Aorta (tissue), 5 donors: Measurements from ENCODE around the gene AMFR. TPM values are rescaled to one million over a fixed set of nuclear protein-coding genes. Genes with fewer than 3 reads are reported as not detected.

Source experiments
- ATAC-seq: fragments of 200-7000 bp; cut with Tn5 transposase; one replicate; pipeline ENCODE4 v1.9.1; 2022; ENCODE audit warnings: moderate library complexity; ENCODE audit not compliant: low FRiP score
- DNase-seq, 2 donors: peaks; one replicate each; pipeline ENCODE4 v3.0.0-alpha.2; 2020
- H3K27ac ChIP-seq, 2 donors: one replicate each; pipeline ENCODE4 v1.5.1; 2013; ENCODE audit warnings: low read length in 2 of 2, mild to moderate bottlenecking in 2 of 2, moderate library complexity in 2 of 2, control low read depth in 1 of 2, inconsistent platforms in 1 of 2, low read depth in 1 of 2
- H3K27me3 ChIP-seq, 2 donors: one replicate each; pipeline ENCODE4 v1.6.1; 2013; ENCODE audit warnings: control low read depth in 1 of 2, low read length in 1 of 2, mild to moderate bottlenecking in 1 of 2, moderate library complexity in 1 of 2; ENCODE audit not compliant: insufficient read depth in 2 of 2, control insufficient read depth in 1 of 2
- H3K36me3 ChIP-seq, 2 donors: one replicate each; pipeline ENCODE4 v1.6.1; 2013; ENCODE audit warnings: control low read depth in 1 of 2, low read length in 1 of 2, mild to moderate bottlenecking in 1 of 2; ENCODE audit not compliant: insufficient read depth in 2 of 2, control insufficient read depth in 1 of 2
- H3K4me1 ChIP-seq, 2 donors: one replicate each; pipeline ENCODE4 v1.6.1; 2013; ENCODE audit warnings: low read length in 2 of 2, control low read depth in 1 of 2, mild to moderate bottlenecking in 1 of 2, moderate library complexity in 1 of 2; ENCODE audit not compliant: insufficient read depth in 2 of 2, control insufficient read depth in 1 of 2
- H3K4me3 ChIP-seq, 2 donors: one replicate each; pipeline ENCODE4 v1.5.1; 2013; ENCODE audit warnings: low read length in 2 of 2, control low read depth in 1 of 2, mild to moderate bottlenecking in 1 of 2
- H3K9me3 ChIP-seq: one replicate; pipeline ENCODE4 v1.6.1; 2013; ENCODE audit warnings: mild to moderate bottlenecking, low read length; ENCODE audit not compliant: control insufficient read depth
- WGBS, 2 donors: extraction: QIAGEN DNeasy Blood & Tissue Kit; methylation state at CpG; one replicate each; pipeline ENCODE4 v1.1.7; 2013; 5-methylcytosine and 5-hydroxymethylcytosine counted together
- intact Hi-C, 2 donors: fragments of 100-400 bp; cut with DNase I; formaldehyde crosslinking; loops; one replicate each; pipeline versions ENCODE4 v1.14.2 to v1.15.0; 2022
- polyA plus RNA-seq, 2 donors: library from polyadenylated mRNA; stranded (reverse); fragments of 200-250 nt; gene quantifications; one replicate each; pipeline ENCODE4 v1.2.3, GENCODE V29; 2013
- total RNA-seq, 2 donors: library from RNA; stranded (reverse); fragmentation: NEBNext Ultra II Directional; extraction: Animal tissue kit (Norgen Biotek cat#: 25700); gene quantifications; one replicate each; pipeline ENCODE4 v1.2.1, GENCODE V29; 2021
- donor health status: healthy with polysubstance abuse.
- donor health status: Bipolar disorder and iron deficiency.
- donor health status: DM: no; HTN: no; CAD: no.
- donor health status: DM: no; HTN: no; CAD: no.
- donor health status: DM: yes; HTN: yes; CAD: no.

The AMFR gene
- total and polyA plus RNA-seq, 4 donors, result 34.6 to 124 (median 88.8) TPM

GRCh38 chr16:56421313-56421712 is 4.0 kb downstream of the AMFR start:
- Histone ChIP-seq H3K27ac (no peak overlapping the region), H3K9me3 (no peaks in the 10 kb centered on the region), H3K36me3 (no peaks in the 10 kb centered on the region), H3K27me3 (no peaks in the 10 kb centered on the region), H3K4me1 (peaks cover 0 to 16% of the 10 kb centered on the region in 2 donors), H3K4me3 (no peak overlapping the region)
- intact Hi-C loops, result loop anchor here in 1 of 2 donors (10.0 kb wide), 1 partner anchor 227 kb away; the partner anchor contains the start of gene GNAO1
- 81 to 90% methylated on average over 2 of the region's 2 CpGs for WGBS, 2 donors
- DNase-seq (no peak), ATAC-seq (no peak)

DNA sequence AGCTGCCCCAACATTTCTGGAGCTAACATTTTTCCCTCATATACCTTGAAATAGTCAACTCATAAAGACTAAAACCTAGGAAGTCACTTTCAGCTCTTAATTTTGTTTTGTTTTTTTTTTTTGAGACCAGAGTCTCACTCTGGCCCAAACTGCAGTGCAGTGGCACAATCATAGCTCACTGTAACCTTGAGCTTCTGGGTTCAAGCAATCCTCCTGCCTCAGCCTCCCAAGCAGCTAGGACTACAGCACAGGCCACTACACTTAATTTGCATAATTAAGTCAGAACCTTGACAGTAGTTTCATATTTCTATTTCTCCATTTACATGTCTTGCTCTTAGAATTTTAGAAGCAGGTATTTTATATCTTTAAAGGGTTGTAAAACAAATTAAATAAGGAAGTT is 4.7 kb downstream of the AMFR start:
- Histone ChIP-seq H3K4me1 (peaks cover 0 to 16% of the 10 kb centered on the region in 2 donors), H3K27me3 (no peaks in the 10 kb centered on the region), H3K36me3 (no peaks in the 10 kb centered on the region), H3K4me3 (no peak overlapping the region), H3K9me3 (no peaks in the 10 kb centered on the region), H3K27ac (no peak overlapping the region)
- intact Hi-C loops, result loop anchor here in 1 of 2 donors (10.0 kb wide), 1 partner anchor 226 kb away; the partner anchor contains the start of gene GNAO1
- DNase-seq (no peak), ATAC-seq (no peak)

DNA sequence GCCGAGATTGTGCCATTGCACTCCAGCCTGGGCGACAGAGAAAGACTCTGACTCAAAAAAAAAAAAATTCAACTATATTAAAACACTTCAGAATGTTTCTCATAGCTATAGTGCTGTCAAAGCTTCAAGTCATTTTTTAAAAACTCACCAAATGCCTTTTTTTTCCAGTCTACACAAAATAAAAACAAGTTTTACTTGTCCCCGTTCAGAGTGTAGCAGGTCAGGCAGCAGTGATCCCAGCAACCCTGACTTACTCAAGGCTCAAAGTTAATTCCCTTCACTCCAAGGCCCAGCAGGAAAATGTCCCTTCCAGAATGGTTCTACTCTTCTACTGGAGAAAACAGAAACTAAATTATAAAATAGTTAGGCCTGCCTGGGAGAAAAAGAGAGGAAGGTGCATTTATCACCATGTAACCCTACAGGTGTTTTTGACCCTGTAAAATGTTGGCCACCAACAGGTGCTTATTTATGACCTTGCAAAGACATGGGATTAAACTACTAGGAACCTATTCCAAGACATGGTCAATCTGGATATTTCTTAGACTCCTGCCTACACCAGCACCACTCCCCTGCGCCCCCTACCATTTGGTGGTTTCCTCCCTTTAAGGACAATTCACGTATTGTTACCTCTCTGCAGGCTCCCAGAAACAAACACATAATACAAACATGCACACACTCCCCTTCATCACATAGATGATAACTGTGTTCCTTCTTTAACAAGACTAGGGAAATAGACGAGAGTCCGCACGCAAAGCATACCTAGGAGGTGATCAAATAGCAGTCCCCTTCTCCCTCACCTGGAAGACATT is 5.4 kb downstream of the AMFR start:
- intact Hi-C loops, result loop anchor here in 1 of 2 donors (10.0 kb wide), 1 partner anchor 225 kb away; the partner anchor contains the start of gene GNAO1
- no peaks in the 10 kb centered on the region for H3K27me3 ChIP-seq
- no peaks in the 10 kb centered on the region for H3K36me3 ChIP-seq
- H3K4me1 ChIP-seq, result peaks cover 0 to 20% of the 10 kb centered on the region in 2 donors
- DNase-seq, result no peak
- no peak overlapping the region for H3K27ac ChIP-seq
- 70 to 80% methylated on average over 8 of the region's 8 CpGs for WGBS, 2 donors
- no peak overlapping the region for H3K4me3 ChIP-seq
- no peak for ATAC-seq
- no peaks in the 10 kb centered on the region for H3K9me3 ChIP-seq

DNA sequence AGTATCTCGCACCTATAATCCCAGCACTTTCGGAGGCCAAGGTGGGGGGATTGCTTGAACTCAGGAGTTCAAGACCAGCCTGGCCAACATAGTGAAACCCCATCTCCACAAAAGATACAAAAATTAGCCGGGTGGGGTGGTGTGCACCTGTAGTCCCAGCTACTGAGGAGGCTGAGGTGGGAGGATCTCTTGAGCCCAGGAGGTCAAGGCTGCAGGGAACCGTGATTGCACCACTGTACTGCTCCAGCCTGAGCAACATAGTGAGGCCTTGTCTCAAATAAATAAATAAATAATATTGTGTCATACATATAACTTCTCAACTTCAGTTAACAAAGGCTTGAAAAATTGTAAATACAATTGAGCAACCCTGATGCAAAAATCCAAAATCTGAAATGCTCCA is 8.2 kb downstream of the AMFR start:
- H3K4me3 ChIP-seq, result no peak overlapping the region
- no peak overlapping the region for H3K27ac ChIP-seq
- H3K27me3 ChIP-seq, result no peaks in the 10 kb centered on the region
- H3K36me3 ChIP-seq, result no peaks in the 10 kb centered on the region
- ATAC-seq (no peak), DNase-seq (no peak)
- 97 to 99% methylated on average over 4 of the region's 4 CpGs for WGBS, 2 donors
- H3K9me3 ChIP-seq, result no peaks in the 10 kb centered on the region
- peaks cover 0 to 13% of the 10 kb centered on the region in 2 donors for H3K4me1 ChIP-seq
- intact Hi-C loops, result no loop called here

DNA sequence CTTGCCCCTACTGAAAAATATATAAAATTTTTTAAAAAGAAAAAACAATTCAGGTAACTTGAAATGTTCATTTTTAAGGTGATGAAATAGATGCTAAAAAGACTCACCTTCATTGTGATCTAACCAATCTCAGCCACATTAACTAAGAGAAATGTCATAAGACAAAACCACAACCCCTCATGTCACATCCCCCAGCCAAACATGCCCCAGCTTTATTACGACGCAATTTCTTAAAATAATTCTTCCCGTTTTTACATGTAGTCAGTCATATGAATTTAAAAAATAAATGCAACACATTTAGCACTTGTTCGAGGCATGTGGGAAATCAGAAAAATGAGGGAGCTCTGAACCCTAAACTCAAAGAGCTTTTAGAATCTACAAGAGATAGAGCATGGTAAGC is 9.5 kb downstream of the AMFR start:
- Histone ChIP-seq H3K4me3 (no peak overlapping the region), H3K27me3 (no peaks in the 10 kb centered on the region), H3K9me3 (no peaks in the 10 kb centered on the region), H3K4me1 (peaks cover 0 to 9% of the 10 kb centered on the region in 2 donors), H3K27ac (no peak overlapping the region), H3K36me3 (peaks cover 2 to 6% of the 10 kb centered on the region in 2 donors)
- DNase-seq (no peak), ATAC-seq (no peak)
- intact Hi-C loops, result no loop called here
- 75% methylated on average over 4 of the region's 4 CpGs for WGBS, 2 donors

GRCh38 chr16:56414366-56414765 is 11.0 kb downstream of the AMFR start:
- no peak for ATAC-seq
- H3K9me3 ChIP-seq, result no peaks in the 10 kb centered on the region
- no peak overlapping the region for H3K4me3 ChIP-seq
- no peak for DNase-seq
- peaks cover 0 to 7% of the 10 kb centered on the region in 2 donors for H3K4me1 ChIP-seq
- H3K27ac ChIP-seq, result no peak overlapping the region
- intact Hi-C loops, result no loop called here
- no peaks in the 10 kb centered on the region for H3K27me3 ChIP-seq
- H3K36me3 ChIP-seq, result peaks cover 2 to 6% of the 10 kb centered on the region in 2 donors
- WGBS, 2 donors, result 68 to 74% methylated on average over 5 of the region's 5 CpGs

GRCh38 chr16:56413381-56413780 is 12.0 kb downstream of the AMFR start:
- DNase-seq (no peak), ATAC-seq (no peak)
- peaks cover 3 to 6% of the 10 kb centered on the region in 2 donors for H3K36me3 ChIP-seq
- no peak overlapping the region for H3K4me3 ChIP-seq
- 80 to 93% methylated on average over 5 of the region's 5 CpGs for WGBS, 2 donors
- intact Hi-C loops, result no loop called here
- H3K27me3 ChIP-seq, result no peaks in the 10 kb centered on the region
- H3K27ac ChIP-seq, result no peak overlapping the region
- peaks cover 0 to 7% of the 10 kb centered on the region in 2 donors for H3K4me1 ChIP-seq
- no peaks in the 10 kb centered on the region for H3K9me3 ChIP-seq

GRCh38 chr16:56411624-56412023 is 13.7 kb downstream of the AMFR start:
- DNase-seq, result no peak
- Histone ChIP-seq H3K36me3 (peaks cover 5 to 6% of the 10 kb centered on the region in 2 donors), H3K27me3 (no peaks in the 10 kb centered on the region), H3K9me3 (no peaks in the 10 kb centered on the region), H3K27ac (no peak overlapping the region), H3K4me3 (no peak overlapping the region), H3K4me1 (peaks cover 0 to 7% of the 10 kb centered on the region in 2 donors)
- WGBS, 2 donors, result 97 to 99% methylated on average over 2 of the region's 2 CpGs
- intact Hi-C loops, result no loop called here
- ATAC-seq, result no peak

- no peaks in the 10 kb centered on the region for H3K27me3 ChIP-seq
- intact Hi-C loops, result no loop called here
- H3K9me3 ChIP-seq, result no peaks in the 10 kb centered on the region
- 76 to 79% methylated on average over 5 of the region's 5 CpGs for WGBS, 2 donors
- no peak overlapping the region for H3K27ac ChIP-seq
- H3K4me1 ChIP-seq, result peaks cover 0 to 7% of the 10 kb centered on the region in 2 donors
- peaks cover 5 to 6% of the 10 kb centered on the region in 2 donors for H3K36me3 ChIP-seq
- DNase-seq (no peak), ATAC-seq (no peak)
- H3K4me3 ChIP-seq, result no peak overlapping the region
Measured at GRCh38 chr16:56411123-56411522, 14.2 kb downstream of the AMFR start.
